ENCODE measurements around the gene CCDC89.

The CCDC89 gene

GRCh38 chr11:85682330-85683305 lies 3.4 kb downstream of the CCDC89 start:
- Histone ChIP-seq H3K27me3 (ENCODE audit: low read length) (no peaks in the 10 kb centered on the region), H3K9me2 (replicated peaks; ENCODE audit: insufficient read depth, low read length) (no peaks in the 10 kb centered on the region), H3K9me3 (ENCODE audit: insufficient read depth, low read length) (no peaks in the 10 kb centered on the region), H2AFZ (ENCODE audit: low read depth, low read length, severe bottlenecking) (peak overlapping the region; percentile 98), H3K4me2 (ENCODE audit: low read depth, low read length, poor library complexity, severe bottlenecking) (peak overlapping the region; percentile 74), H3K4me3 (ENCODE audit: insufficient read depth, low read length, poor library complexity, severe bottlenecking) (peak overlapping the region; percentile 76), H3K9ac (ENCODE audit: low read length) (peak overlapping the region; percentile 84), H3K36me3 (ENCODE audit: low read length) (no peaks in the 10 kb centered on the region), H4K20me1 (ENCODE audit: low read depth, low read length) (no peaks in the 10 kb centered on the region), H3F3A (ENCODE audit: insufficient read depth) (peaks cover 9% of the 10 kb centered on the region; the same call in 1 of the 2 replicates), H3K79me2 (ENCODE audit: insufficient read depth, low read length) (no peaks in the 10 kb centered on the region), H3K27ac (ENCODE audit: low read depth, low read length) (peak overlapping the region; percentile 25; the same call in 1 of the 2 replicates)
- TF ChIP-seq CTCF (IDR thresholded peaks at IDR 0.05; ENCODE audit: insufficient read depth, low read length, poor library complexity, severe bottlenecking) (no peak), EZH2phosphoT487 (conservative IDR thresholded peaks at IDR 0.05; ENCODE audit: low read length) (no peak)

- Histone ChIP-seq H3K4me2 (ENCODE audit: low read depth, low read length, poor library complexity, severe bottlenecking) (no peak overlapping the region), H4K20me1 (ENCODE audit: low read depth, low read length) (no peaks in the 10 kb centered on the region), H3K27me3 (ENCODE audit: low read length) (no peaks in the 10 kb centered on the region), H3K36me3 (ENCODE audit: low read length) (no peaks in the 10 kb centered on the region), H3K9me2 (replicated peaks; ENCODE audit: insufficient read depth, low read length) (no peaks in the 10 kb centered on the region), H3K9ac (ENCODE audit: low read length) (no peak overlapping the region), H3K4me3 (ENCODE audit: insufficient read depth, low read length, poor library complexity, severe bottlenecking) (no peak overlapping the region), H3K79me2 (ENCODE audit: insufficient read depth, low read length) (no peaks in the 10 kb centered on the region), H3K9me3 (ENCODE audit: insufficient read depth, low read length) (no peaks in the 10 kb centered on the region), H3F3A (ENCODE audit: insufficient read depth) (peaks cover 9% of the 10 kb centered on the region; the same call in 1 of the 2 replicates), H3K27ac (ENCODE audit: low read depth, low read length) (no peak overlapping the region), H2AFZ (ENCODE audit: low read depth, low read length, severe bottlenecking) (no peak overlapping the region)
- TF ChIP-seq EZH2phosphoT487 (conservative IDR thresholded peaks at IDR 0.05; ENCODE audit: low read length) (no peak), CTCF (IDR thresholded peaks at IDR 0.05; ENCODE audit: insufficient read depth, low read length, poor library complexity, severe bottlenecking) (no peak)
These were observed 5.1 kb downstream of the CCDC89 start for GRCh38 chr11:85680897-85681296.

- TF ChIP-seq CTCF (IDR thresholded peaks at IDR 0.05; ENCODE audit: insufficient read depth, low read length, poor library complexity, severe bottlenecking): no peak
- TF ChIP-seq EZH2phosphoT487 (conservative IDR thresholded peaks at IDR 0.05; ENCODE audit: low read length): no peak
- no peaks in the 10 kb centered on the region for H3K9me3 ChIP-seq (ENCODE audit: insufficient read depth, low read length)
- H4K20me1 ChIP-seq (ENCODE audit: low read depth, low read length): no peaks in the 10 kb centered on the region
- H3F3A ChIP-seq (ENCODE audit: insufficient read depth): peaks cover 9% of the 10 kb centered on the region; the same call in 1 of the 2 replicates
- H3K27ac ChIP-seq (ENCODE audit: low read depth, low read length): no peak overlapping the region
- H3K36me3 ChIP-seq (ENCODE audit: low read length): no peaks in the 10 kb centered on the region
- H3K79me2 ChIP-seq (ENCODE audit: insufficient read depth, low read length): no peaks in the 10 kb centered on the region
- H3K4me3 ChIP-seq (ENCODE audit: insufficient read depth, low read length, poor library complexity, severe bottlenecking): no peak overlapping the region
- no peaks in the 10 kb centered on the region for H3K9me2 ChIP-seq (replicated peaks; ENCODE audit: insufficient read depth, low read length)
- H3K4me2 ChIP-seq (ENCODE audit: low read depth, low read length, poor library complexity, severe bottlenecking): no peak overlapping the region
- no peaks in the 10 kb centered on the region for H3K27me3 ChIP-seq (ENCODE audit: low read length)
- no peak overlapping the region for H2AFZ ChIP-seq (ENCODE audit: low read depth, low read length, severe bottlenecking)
- H3K9ac ChIP-seq (ENCODE audit: low read length): no peak overlapping the region
These were observed 6.4 kb downstream of the CCDC89 start for GRCh38 chr11:85679576-85679975.
